GM23338 (cell line): ENCODE results near the gene ENTREP3.
"Not testable (repeated sequence)": the region's sequence is repeated elsewhere in the genome, so short reads cannot be mapped to it uniquely, and the experiment has no call there.

Experiments
- EZH2 ChIP-seq: fragments of 200-600 bp; sonication (generic); IDR thresholded peaks from one replicate; pipeline ENCODE4 v1.8.0; 2017; ENCODE audit warnings: antibody characterized with exemption, mild to moderate bottlenecking, low read depth; ENCODE audit not compliant: unreplicated experiment
- EZH2phosphoT487 ChIP-seq: fragments of 200-600 bp; sonication (generic); IDR thresholded peaks from one replicate; pipeline ENCODE4 v1.8.1; 2018; ENCODE audit warnings: antibody characterized with exemption; ENCODE audit not compliant: unreplicated experiment
- JUNB ChIP-seq: IDR thresholded peaks from one replicate; pipeline ENCODE4 v1.6.1; 2016; ENCODE audit warnings: antibody characterized with exemption; ENCODE audit not compliant: unreplicated experiment
- POLR2AphosphoS5 ChIP-seq: IDR thresholded peaks from 2 replicates; pipeline ENCODE4 v1.6.1; 2016; ENCODE audit warnings: antibody characterized with exemption, low read depth
- ZNF114 ChIP-seq: fragments of 250-450 bp; sonication (Bioruptor Pico); IDR thresholded peaks from 2 replicates; pipeline ENCODE4 v1.5.0; 2020; ENCODE audit warnings: mild to moderate bottlenecking, moderate library complexity
- TF ChIP-seq, protein P1 (sequence below), 2 experiments: fragments of 200-600 bp in 1 of 2; sonication (generic) in 1 of 2; conservative IDR thresholded peaks; 2 replicates each; pipeline versions ENCODE4 v1.5.1 to v1.6.1; 2016 to 2017; ENCODE audit warnings: antibody characterized with exemption in 2 of 2, low read depth in 2 of 2, mild to moderate bottlenecking in 2 of 2, moderate library complexity in 1 of 2
- TF ChIP-seq, protein P2 (sequence below): IDR thresholded peaks from one replicate; pipeline ENCODE4 v1.6.1; 2018; ENCODE audit warnings: antibody characterized with exemption; ENCODE audit not compliant: unreplicated experiment
- TF ChIP-seq, protein P3 (sequence below): IDR thresholded peaks from 2 replicates; pipeline ENCODE4 v1.6.1; 2016; ENCODE audit warnings: antibody characterized with exemption
- TF ChIP-seq, protein P4 (sequence below): fragments of 250-450 bp; sonication (Bioruptor Pico); IDR thresholded peaks from 2 replicates; pipeline ENCODE4 v1.5.0; 2020; ENCODE audit warnings: mild to moderate bottlenecking, moderate library complexity

DNA sequence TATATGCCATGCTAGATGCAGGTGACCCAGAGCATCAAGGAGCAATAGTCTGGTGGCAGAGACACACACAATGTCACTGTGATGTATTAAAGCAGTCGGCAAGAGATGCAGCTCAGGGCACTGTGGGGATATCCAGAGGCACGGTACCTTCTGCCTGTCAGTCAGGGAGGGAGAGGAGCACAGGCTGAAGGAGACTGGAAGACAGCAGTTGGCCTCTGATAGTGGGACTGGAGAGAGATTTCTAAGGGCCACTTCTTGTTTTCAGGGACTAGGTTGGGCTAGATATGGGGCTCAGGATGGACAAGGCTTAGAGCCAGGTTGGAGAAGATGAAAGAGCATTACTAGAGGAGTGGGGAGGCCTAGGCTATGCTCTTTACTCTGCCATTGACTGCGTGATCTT is 24.0 kb downstream of the ENTREP3 start:
- TF ChIP-seq, protein P1, sequence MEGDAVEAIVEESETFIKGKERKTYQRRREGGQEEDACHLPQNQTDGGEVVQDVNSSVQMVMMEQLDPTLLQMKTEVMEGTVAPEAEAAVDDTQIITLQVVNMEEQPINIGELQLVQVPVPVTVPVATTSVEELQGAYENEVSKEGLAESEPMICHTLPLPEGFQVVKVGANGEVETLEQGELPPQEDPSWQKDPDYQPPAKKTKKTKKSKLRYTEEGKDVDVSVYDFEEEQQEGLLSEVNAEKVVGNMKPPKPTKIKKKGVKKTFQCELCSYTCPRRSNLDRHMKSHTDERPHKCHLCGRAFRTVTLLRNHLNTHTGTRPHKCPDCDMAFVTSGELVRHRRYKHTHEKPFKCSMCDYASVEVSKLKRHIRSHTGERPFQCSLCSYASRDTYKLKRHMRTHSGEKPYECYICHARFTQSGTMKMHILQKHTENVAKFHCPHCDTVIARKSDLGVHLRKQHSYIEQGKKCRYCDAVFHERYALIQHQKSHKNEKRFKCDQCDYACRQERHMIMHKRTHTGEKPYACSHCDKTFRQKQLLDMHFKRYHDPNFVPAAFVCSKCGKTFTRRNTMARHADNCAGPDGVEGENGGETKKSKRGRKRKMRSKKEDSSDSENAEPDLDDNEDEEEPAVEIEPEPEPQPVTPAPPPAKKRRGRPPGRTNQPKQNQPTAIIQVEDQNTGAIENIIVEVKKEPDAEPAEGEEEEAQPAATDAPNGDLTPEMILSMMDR (conservative IDR thresholded peaks at IDR 0.05; ENCODE audit: low read depth in 2 of 2), result not testable (repeated sequence)
- TF ChIP-seq, protein P2, sequence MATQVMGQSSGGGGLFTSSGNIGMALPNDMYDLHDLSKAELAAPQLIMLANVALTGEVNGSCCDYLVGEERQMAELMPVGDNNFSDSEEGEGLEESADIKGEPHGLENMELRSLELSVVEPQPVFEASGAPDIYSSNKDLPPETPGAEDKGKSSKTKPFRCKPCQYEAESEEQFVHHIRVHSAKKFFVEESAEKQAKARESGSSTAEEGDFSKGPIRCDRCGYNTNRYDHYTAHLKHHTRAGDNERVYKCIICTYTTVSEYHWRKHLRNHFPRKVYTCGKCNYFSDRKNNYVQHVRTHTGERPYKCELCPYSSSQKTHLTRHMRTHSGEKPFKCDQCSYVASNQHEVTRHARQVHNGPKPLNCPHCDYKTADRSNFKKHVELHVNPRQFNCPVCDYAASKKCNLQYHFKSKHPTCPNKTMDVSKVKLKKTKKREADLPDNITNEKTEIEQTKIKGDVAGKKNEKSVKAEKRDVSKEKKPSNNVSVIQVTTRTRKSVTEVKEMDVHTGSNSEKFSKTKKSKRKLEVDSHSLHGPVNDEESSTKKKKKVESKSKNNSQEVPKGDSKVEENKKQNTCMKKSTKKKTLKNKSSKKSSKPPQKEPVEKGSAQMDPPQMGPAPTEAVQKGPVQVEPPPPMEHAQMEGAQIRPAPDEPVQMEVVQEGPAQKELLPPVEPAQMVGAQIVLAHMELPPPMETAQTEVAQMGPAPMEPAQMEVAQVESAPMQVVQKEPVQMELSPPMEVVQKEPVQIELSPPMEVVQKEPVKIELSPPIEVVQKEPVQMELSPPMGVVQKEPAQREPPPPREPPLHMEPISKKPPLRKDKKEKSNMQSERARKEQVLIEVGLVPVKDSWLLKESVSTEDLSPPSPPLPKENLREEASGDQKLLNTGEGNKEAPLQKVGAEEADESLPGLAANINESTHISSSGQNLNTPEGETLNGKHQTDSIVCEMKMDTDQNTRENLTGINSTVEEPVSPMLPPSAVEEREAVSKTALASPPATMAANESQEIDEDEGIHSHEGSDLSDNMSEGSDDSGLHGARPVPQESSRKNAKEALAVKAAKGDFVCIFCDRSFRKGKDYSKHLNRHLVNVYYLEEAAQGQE, result not testable (repeated sequence)
- TF ChIP-seq POLR2AphosphoS5; ZNF114 (CRISPR knock-in tag); EZH2; EZH2phosphoT487; JUNB: not testable (repeated sequence)
- TF ChIP-seq, protein P3, sequence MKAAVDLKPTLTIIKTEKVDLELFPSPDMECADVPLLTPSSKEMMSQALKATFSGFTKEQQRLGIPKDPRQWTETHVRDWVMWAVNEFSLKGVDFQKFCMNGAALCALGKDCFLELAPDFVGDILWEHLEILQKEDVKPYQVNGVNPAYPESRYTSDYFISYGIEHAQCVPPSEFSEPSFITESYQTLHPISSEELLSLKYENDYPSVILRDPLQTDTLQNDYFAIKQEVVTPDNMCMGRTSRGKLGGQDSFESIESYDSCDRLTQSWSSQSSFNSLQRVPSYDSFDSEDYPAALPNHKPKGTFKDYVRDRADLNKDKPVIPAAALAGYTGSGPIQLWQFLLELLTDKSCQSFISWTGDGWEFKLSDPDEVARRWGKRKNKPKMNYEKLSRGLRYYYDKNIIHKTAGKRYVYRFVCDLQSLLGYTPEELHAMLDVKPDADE, result not testable (repeated sequence)
- TF ChIP-seq, protein P4, sequence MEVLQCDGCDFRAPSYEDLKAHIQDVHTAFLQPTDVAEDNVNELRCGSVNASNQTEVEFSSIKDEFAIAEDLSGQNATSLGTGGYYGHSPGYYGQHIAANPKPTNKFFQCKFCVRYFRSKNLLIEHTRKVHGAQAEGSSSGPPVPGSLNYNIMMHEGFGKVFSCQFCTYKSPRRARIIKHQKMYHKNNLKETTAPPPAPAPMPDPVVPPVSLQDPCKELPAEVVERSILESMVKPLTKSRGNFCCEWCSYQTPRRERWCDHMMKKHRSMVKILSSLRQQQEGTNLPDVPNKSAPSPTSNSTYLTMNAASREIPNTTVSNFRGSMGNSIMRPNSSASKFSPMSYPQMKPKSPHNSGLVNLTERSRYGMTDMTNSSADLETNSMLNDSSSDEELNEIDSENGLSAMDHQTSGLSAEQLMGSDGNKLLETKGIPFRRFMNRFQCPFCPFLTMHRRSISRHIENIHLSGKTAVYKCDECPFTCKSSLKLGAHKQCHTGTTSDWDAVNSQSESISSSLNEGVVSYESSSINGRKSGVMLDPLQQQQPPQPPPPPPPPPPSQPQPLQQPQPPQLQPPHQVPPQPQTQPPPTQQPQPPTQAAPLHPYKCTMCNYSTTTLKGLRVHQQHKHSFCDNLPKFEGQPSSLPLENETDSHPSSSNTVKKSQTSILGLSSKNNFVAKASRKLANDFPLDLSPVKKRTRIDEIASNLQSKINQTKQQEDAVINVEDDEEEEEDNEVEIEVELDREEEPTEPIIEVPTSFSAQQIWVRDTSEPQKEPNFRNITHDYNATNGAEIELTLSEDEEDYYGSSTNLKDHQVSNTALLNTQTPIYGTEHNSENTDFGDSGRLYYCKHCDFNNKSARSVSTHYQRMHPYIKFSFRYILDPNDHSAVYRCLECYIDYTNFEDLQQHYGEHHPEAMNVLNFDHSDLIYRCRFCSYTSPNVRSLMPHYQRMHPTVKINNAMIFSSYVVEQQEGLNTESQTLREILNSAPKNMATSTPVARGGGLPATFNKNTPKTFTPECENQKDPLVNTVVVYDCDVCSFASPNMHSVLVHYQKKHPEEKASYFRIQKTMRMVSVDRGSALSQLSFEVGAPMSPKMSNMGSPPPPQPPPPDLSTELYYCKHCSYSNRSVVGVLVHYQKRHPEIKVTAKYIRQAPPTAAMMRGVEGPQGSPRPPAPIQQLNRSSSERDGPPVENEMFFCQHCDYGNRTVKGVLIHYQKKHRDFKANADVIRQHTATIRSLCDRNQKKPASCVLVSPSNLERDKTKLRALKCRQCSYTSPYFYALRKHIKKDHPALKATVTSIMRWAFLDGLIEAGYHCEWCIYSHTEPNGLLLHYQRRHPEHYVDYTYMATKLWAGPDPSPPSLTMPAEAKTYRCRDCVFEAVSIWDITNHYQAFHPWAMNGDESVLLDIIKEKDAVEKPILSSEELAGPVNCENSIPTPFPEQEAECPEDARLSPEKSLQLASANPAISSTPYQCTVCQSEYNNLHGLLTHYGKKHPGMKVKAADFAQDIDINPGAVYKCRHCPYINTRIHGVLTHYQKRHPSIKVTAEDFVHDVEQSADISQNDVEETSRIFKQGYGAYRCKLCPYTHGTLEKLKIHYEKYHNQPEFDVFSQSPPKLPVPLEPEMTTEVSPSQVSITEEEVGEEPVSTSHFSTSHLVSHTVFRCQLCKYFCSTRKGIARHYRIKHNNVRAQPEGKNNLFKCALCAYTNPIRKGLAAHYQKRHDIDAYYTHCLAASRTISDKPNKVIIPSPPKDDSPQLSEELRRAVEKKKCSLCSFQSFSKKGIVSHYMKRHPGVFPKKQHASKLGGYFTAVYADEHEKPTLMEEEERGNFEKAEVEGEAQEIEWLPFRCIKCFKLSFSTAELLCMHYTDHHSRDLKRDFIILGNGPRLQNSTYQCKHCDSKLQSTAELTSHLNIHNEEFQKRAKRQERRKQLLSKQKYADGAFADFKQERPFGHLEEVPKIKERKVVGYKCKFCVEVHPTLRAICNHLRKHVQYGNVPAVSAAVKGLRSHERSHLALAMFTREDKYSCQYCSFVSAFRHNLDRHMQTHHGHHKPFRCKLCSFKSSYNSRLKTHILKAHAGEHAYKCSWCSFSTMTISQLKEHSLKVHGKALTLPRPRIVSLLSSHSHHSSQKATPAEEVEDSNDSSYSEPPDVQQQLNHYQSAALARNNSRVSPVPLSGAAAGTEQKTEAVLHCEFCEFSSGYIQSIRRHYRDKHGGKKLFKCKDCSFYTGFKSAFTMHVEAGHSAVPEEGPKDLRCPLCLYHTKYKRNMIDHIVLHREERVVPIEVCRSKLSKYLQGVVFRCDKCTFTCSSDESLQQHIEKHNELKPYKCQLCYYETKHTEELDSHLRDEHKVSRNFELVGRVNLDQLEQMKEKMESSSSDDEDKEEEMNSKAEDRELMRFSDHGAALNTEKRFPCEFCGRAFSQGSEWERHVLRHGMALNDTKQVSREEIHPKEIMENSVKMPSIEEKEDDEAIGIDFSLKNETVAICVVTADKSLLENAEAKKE (CRISPR knock-in tag), result not testable (repeated sequence)
